Activated T-cell treated with anti-CD3 and anti-CD28 coated beads, Interleukin-2, amount 50 U/mL, for 4 hours (primary cell): ENCODE data around the gene ZGRF1. TPM values are rescaled to one million over a fixed set of nuclear protein-coding genes. Genes with fewer than 3 reads are reported as not detected.
"Not testable (repeated sequence)": the region's sequence is repeated elsewhere in the genome, so short reads cannot be mapped to it uniquely, and the experiment has no call there.

ENCODE experiments used
- ATAC-seq, 2 donors: fragments of 200-7000 bp; cut with Tn5 transposase; one replicate each; pipeline ENCODE4 v1.10.0; 2021
- DNase-seq: peaks from one replicate; pipeline ENCODE4 v3.0.0-alpha.2; 2020
- H3K27me3 Mint-ChIP-seq: one replicate; pipeline ENCODE4 v1.8.0; 2021; ENCODE audit warnings: low read depth, mixed read lengths
- H3K36me3 Mint-ChIP-seq: one replicate; pipeline ENCODE4 v1.8.0; 2022; ENCODE audit warnings: mixed read lengths; ENCODE audit not compliant: insufficient read depth
- H3K4me1 Mint-ChIP-seq: one replicate; pipeline ENCODE4 v1.8.0; 2021; ENCODE audit warnings: low read depth, mixed read lengths
- H3K4me3 Mint-ChIP-seq: one replicate; pipeline ENCODE4 v1.8.0; 2021; ENCODE audit warnings: mild to moderate bottlenecking, moderate library complexity, mixed read lengths
- H3K9me3 Mint-ChIP-seq: one replicate; pipeline ENCODE4 v1.8.0; 2021; ENCODE audit warnings: mixed read lengths
- total RNA-seq, 3 donors: library from RNA; stranded (reverse); gene quantifications; one replicate each; pipeline ENCODE4 v1.2.1, GENCODE V29; 2021

Gene ZGRF1
- total RNA-seq, 3 donors from 2014 or later = 16.8 to 19.7 (median 18.0) TPM

- H3K4me3 Mint-ChIP-seq = no peak overlapping the region
- no peaks in the 10 kb centered on the region for H3K27me3 Mint-ChIP-seq
- no peaks in the 10 kb centered on the region for H3K4me1 Mint-ChIP-seq
- DNase-seq (no peak), ATAC-seq (no peak)
- H3K9me3 Mint-ChIP-seq = no peaks in the 10 kb centered on the region
- H3K36me3 Mint-ChIP-seq = peaks cover 4% of the 10 kb centered on the region
Measured at GRCh38 chr4:112552668-112553067, 84.0 kb downstream of the ZGRF1 start.

DNA sequence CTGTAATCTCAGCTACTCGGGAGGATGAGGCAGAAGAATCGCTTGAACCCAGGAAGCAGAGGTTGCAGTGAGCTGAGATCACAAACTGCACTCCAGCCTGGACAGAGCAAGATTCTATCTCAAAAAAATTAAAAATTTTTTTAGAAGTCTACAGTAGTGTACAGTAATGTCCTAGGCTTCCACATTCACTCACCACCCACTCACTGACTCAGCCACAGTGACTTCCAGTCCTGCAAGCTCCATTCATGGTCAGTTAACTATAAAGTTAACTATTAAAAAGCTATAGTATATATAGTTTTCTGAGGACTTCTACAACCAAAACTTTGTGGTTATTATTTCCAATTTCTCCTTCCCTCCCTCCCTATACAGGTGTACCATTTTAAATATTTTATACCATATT is 86.0 kb downstream of the ZGRF1 start:
- no peak for ATAC-seq
- Mint-ChIP-seq H3K27me3 (no peaks in the 10 kb centered on the region), H3K4me3 (no peak overlapping the region), H3K36me3 (no peaks in the 10 kb centered on the region), H3K4me1 (no peaks in the 10 kb centered on the region), H3K9me3 (no peaks in the 10 kb centered on the region)
- no peak for DNase-seq

- Mint-ChIP-seq H3K4me3 (no peak overlapping the region), H3K4me1 (no peaks in the 10 kb centered on the region), H3K27me3 (no peaks in the 10 kb centered on the region), H3K36me3 (peaks cover 2% of the 10 kb centered on the region), H3K9me3 (no peaks in the 10 kb centered on the region)
- no peak for DNase-seq
- no peak for ATAC-seq
Measured at GRCh38 chr4:112546476-112546875, 90.2 kb downstream of the ZGRF1 start.

- H3K9me3 Mint-ChIP-seq = no peaks in the 10 kb centered on the region
- H3K36me3 Mint-ChIP-seq = peaks cover 2% of the 10 kb centered on the region
- DNase-seq (no peak), ATAC-seq (no peak)
- no peaks in the 10 kb centered on the region for H3K4me1 Mint-ChIP-seq
- H3K4me3 Mint-ChIP-seq = no peak overlapping the region
- no peaks in the 10 kb centered on the region for H3K27me3 Mint-ChIP-seq
Measured at GRCh38 chr4:112545346-112545745, 91.4 kb downstream of the ZGRF1 start.

- ATAC-seq (no peak), DNase-seq (no peak)
- Mint-ChIP-seq H3K27me3 (no peaks in the 10 kb centered on the region), H3K9me3 (no peaks in the 10 kb centered on the region), H3K4me3 (no peak overlapping the region), H3K36me3 (peaks cover 5% of the 10 kb centered on the region), H3K4me1 (no peaks in the 10 kb centered on the region)
Measured at GRCh38 chr4:112540695-112541094, 96.0 kb downstream of the ZGRF1 start.

GRCh38 chr4:112536123-112536522 is 100.6 kb downstream of the ZGRF1 start:
- Mint-ChIP-seq H3K4me3 (no peak overlapping the region), H3K9me3 (no peaks in the 10 kb centered on the region), H3K36me3 (peaks cover 3% of the 10 kb centered on the region), H3K4me1 (no peaks in the 10 kb centered on the region), H3K27me3 (peaks cover 13% of the 10 kb centered on the region)
- DNase-seq (no peak), ATAC-seq (no peak)

DNA sequence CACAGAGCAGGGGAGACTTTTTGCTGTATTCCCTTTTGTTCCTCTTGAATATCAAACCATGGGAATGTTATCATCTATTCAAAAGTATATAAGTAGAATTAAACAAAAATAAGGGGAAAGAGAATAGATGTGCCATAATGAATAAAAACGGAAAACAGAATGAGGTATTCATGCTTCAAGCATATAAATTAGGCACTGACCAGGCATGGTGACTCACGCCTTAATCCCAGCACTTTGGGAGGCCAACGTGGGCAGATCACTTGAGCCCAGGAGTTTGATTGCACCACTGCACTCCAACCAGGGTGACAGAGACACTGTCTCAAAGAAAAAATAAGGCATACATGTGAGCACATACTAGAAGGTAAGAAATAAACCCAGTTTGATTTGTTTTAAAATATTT is 104.4 kb downstream of the ZGRF1 start:
- Mint-ChIP-seq H3K9me3 (no peaks in the 10 kb centered on the region), H3K27me3 (peaks cover 31% of the 10 kb centered on the region), H3K4me3 (no peak overlapping the region), H3K4me1 (no peaks in the 10 kb centered on the region), H3K36me3 (no peaks in the 10 kb centered on the region)
- no peak for DNase-seq
- no peak for ATAC-seq

DNA sequence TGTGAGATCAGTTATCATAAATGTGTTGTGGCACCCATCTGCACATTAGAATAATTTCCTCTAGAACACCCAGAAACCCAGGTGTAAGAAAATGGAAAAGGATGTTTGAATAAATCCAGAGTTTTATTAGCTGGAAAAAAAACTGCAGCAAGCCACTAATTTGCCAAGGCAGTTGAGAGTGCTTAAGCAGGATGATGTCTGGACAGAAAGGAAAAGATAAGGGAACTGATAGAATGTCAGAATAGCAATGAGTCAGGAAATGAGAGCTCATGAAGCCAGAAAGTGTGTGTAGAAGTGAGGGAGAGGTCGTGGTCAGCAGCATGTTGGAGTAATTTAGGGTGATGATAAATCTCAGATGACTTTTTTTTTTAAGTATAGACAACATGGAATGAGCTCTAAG is 105.6 kb downstream of the ZGRF1 start:
- no peak overlapping the region for H3K4me3 Mint-ChIP-seq
- H3K4me1 Mint-ChIP-seq = no peaks in the 10 kb centered on the region
- H3K36me3 Mint-ChIP-seq = no peaks in the 10 kb centered on the region
- DNase-seq (no peak), ATAC-seq (no peak)
- peaks cover 32% of the 10 kb centered on the region for H3K27me3 Mint-ChIP-seq
- H3K9me3 Mint-ChIP-seq = no peaks in the 10 kb centered on the region

DNA sequence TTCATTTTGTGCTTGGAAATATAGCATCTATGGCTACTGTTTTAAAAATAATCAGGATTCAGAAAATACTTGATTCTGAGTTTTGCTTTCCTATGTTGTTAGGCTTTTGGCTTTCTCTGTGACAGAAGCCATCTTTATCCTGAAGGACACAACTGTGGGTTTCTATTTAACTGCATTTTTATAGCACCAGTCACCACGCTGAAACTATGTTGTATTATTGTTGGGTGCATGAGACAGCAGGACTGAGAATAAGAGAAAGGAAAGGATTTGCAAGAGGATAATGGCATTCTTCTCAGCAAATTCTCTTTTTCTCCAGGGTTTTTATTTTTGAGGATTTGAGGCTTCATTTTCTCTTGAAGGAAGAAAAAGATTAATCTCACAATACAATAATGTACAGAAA is 110.6 kb downstream of the ZGRF1 start:
- DNase-seq (no peak), ATAC-seq (no peak)
- H3K4me3 Mint-ChIP-seq = no peak overlapping the region
- H3K9me3 Mint-ChIP-seq = no peaks in the 10 kb centered on the region
- peaks cover 46% of the 10 kb centered on the region for H3K27me3 Mint-ChIP-seq
- H3K36me3 Mint-ChIP-seq = no peaks in the 10 kb centered on the region
- peaks cover 10% of the 10 kb centered on the region for H3K4me1 Mint-ChIP-seq

GRCh38 chr4:112523764-112524505 is 112.8 kb downstream of the ZGRF1 start:
- H3K4me1 Mint-ChIP-seq = peaks cover 16% of the 10 kb centered on the region
- peak overlapping the region; percentile 77 for H3K4me3 Mint-ChIP-seq
- peaks cover 50% of the 10 kb centered on the region for H3K27me3 Mint-ChIP-seq
- H3K36me3 Mint-ChIP-seq = no peaks in the 10 kb centered on the region
- ATAC-seq (peak; percentile 85 to 95), DNase-seq (peak; percentile 74)
- H3K9me3 Mint-ChIP-seq = peaks cover 3% of the 10 kb centered on the region

GRCh38 chr4:112523008-112523721 is 113.5 kb downstream of the ZGRF1 start:
- ATAC-seq = peak; percentile 59 to 69
- peak overlapping the region; percentile 77 for H3K4me3 Mint-ChIP-seq
- peaks cover 19% of the 10 kb centered on the region for H3K4me1 Mint-ChIP-seq
- peaks cover 3% of the 10 kb centered on the region for H3K9me3 Mint-ChIP-seq
- peak; percentile 39 for DNase-seq
- no peaks in the 10 kb centered on the region for H3K36me3 Mint-ChIP-seq
- peaks cover 57% of the 10 kb centered on the region for H3K27me3 Mint-ChIP-seq

- not testable (repeated sequence) for ATAC-seq, H3K9me3 Mint-ChIP-seq, DNase-seq, H3K36me3 Mint-ChIP-seq
- Mint-ChIP-seq H3K27me3 (peaks cover 64% of the 10 kb centered on the region), H3K4me1 (peaks cover 26% of the 10 kb centered on the region), H3K4me3 (peak overlapping the region; percentile 77)
Measured at GRCh38 chr4:112522431-112522830, 114.3 kb downstream of the ZGRF1 start.

GRCh38 chr4:112521123-112522023 is 115.3 kb downstream of the ZGRF1 start:
- Mint-ChIP-seq H3K4me1 (peaks cover 34% of the 10 kb centered on the region), H3K4me3 (no peak overlapping the region)
- no peak for DNase-seq

GRCh38 chr4:112520598-112521122 is 116.0 kb downstream of the ZGRF1 start:
- no peaks in the 10 kb centered on the region for H3K36me3 Mint-ChIP-seq
- no peak for ATAC-seq
- DNase-seq = no peak
- H3K4me1 Mint-ChIP-seq = peaks cover 39% of the 10 kb centered on the region
- peaks cover 3% of the 10 kb centered on the region for H3K9me3 Mint-ChIP-seq
- H3K4me3 Mint-ChIP-seq = no peak overlapping the region
- peaks cover 73% of the 10 kb centered on the region for H3K27me3 Mint-ChIP-seq

More at GRCh38 chr4:112521123-112522023, 115.3 kb downstream of the ZGRF1 start:
- no peak for ATAC-seq
- Mint-ChIP-seq H3K9me3 (peaks cover 3% of the 10 kb centered on the region), H3K27me3 (peaks cover 73% of the 10 kb centered on the region), H3K36me3 (no peaks in the 10 kb centered on the region)
